Measurements from ENCODE around the gene WDR73. TPM values are rescaled to one million over a fixed set of nuclear protein-coding genes. Genes with fewer than 3 reads are reported as not detected.

The WDR73 gene
- total and polyA plus RNA-seq, 10 of the 15 experiments (the other 5 are each of a cell fraction or from before 2014, with no cell fraction given) = 4.4 to 25.6 (median 16.3) TPM

- CTCF ChIA-PET = interaction anchor here (1.5 to 7.6 kb wide), 3 partner anchors 58 to 154 kb away, joined by 4 to 52 read pairs (median 9); partner anchors contain the start of gene ZSCAN2
- Histone ChIP-seq H3K27ac (ENCODE audit: control insufficient read depth, insufficient read depth) (no peak overlapping the region), H3K27me3 (replicated peaks in 1 of 2; ENCODE audit: control insufficient read depth in 2 of 2, insufficient read depth in 2 of 2, low read length in 1 of 2) (no peaks in the 10 kb centered on the region), H3K4me1 (ENCODE audit: control insufficient read depth, insufficient read depth, low read length) (peaks cover 24% of the 10 kb centered on the region), H3K9ac (ENCODE audit: control insufficient read depth, insufficient read depth, low read length) (no peak overlapping the region), H3K79me2 (ENCODE audit: control insufficient read depth, insufficient read depth, low read length) (peaks cover 8% of the 10 kb centered on the region), H2AFZ (ENCODE audit: control insufficient read depth, low read depth, low read length) (no peak overlapping the region), H3K36me3 (ENCODE audit: control insufficient read depth in 2 of 2, insufficient read depth in 2 of 2, low read length in 1 of 2) (peaks cover 0 to 6% of the 10 kb centered on the region in 2 experiments; a peak in 1 of 4 replicates), H3K4me2 (ENCODE audit: control insufficient read depth, insufficient read depth) (no peak overlapping the region), H3K4me3 (no peak overlapping the region), H4K20me1 (ENCODE audit: control insufficient read depth, insufficient read depth) (no peaks in the 10 kb centered on the region), H3K9me3 (replicated peaks; ENCODE audit: control insufficient read depth, insufficient read depth, low read length) (no peaks in the 10 kb centered on the region)
- RAD21 ChIA-PET (ENCODE audit: unreplicated experiment) = interaction anchor here (1.2 to 1.9 kb wide), 2 partner anchors 93 to 164 kb away, joined by 5 to 6 read pairs; no protein-coding TSS in a partner anchor
- ATAC-seq (no peak), DNase-seq (ENCODE audit: low read depth, low spot score) (no peak), FAIRE-seq (no peak)
- TF ChIP-seq, protein P1, sequence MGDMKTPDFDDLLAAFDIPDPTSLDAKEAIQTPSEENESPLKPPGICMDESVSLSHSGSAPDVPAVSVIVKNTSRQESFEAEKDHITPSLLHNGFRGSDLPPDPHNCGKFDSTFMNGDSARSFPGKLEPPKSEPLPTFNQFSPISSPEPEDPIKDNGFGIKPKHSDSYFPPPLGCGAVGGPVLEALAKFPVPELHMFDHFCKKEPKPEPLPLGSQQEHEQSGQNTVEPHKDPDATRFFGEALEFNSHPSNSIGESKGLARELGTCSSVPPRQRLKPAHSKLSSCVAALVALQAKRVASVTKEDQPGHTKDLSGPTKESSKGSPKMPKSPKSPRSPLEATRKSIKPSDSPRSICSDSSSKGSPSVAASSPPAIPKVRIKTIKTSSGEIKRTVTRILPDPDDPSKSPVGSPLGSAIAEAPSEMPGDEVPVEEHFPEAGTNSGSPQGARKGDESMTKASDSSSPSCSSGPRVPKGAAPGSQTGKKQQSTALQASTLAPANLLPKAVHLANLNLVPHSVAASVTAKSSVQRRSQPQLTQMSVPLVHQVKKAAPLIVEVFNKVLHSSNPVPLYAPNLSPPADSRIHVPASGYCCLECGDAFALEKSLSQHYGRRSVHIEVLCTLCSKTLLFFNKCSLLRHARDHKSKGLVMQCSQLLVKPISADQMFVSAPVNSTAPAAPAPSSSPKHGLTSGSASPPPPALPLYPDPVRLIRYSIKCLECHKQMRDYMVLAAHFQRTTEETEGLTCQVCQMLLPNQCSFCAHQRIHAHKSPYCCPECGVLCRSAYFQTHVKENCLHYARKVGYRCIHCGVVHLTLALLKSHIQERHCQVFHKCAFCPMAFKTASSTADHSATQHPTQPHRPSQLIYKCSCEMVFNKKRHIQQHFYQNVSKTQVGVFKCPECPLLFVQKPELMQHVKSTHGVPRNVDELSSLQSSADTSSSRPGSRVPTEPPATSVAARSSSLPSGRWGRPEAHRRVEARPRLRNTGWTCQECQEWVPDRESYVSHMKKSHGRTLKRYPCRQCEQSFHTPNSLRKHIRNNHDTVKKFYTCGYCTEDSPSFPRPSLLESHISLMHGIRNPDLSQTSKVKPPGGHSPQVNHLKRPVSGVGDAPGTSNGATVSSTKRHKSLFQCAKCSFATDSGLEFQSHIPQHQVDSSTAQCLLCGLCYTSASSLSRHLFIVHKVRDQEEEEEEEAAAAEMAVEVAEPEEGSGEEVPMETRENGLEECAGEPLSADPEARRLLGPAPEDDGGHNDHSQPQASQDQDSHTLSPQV (IDR thresholded peaks at IDR 0.05) = no peak
- TF ChIP-seq ELK1 (IDR thresholded peaks at IDR 0.05; ENCODE audit: low read depth, low read length) = no peak
- TF ChIP-seq, protein P2, sequence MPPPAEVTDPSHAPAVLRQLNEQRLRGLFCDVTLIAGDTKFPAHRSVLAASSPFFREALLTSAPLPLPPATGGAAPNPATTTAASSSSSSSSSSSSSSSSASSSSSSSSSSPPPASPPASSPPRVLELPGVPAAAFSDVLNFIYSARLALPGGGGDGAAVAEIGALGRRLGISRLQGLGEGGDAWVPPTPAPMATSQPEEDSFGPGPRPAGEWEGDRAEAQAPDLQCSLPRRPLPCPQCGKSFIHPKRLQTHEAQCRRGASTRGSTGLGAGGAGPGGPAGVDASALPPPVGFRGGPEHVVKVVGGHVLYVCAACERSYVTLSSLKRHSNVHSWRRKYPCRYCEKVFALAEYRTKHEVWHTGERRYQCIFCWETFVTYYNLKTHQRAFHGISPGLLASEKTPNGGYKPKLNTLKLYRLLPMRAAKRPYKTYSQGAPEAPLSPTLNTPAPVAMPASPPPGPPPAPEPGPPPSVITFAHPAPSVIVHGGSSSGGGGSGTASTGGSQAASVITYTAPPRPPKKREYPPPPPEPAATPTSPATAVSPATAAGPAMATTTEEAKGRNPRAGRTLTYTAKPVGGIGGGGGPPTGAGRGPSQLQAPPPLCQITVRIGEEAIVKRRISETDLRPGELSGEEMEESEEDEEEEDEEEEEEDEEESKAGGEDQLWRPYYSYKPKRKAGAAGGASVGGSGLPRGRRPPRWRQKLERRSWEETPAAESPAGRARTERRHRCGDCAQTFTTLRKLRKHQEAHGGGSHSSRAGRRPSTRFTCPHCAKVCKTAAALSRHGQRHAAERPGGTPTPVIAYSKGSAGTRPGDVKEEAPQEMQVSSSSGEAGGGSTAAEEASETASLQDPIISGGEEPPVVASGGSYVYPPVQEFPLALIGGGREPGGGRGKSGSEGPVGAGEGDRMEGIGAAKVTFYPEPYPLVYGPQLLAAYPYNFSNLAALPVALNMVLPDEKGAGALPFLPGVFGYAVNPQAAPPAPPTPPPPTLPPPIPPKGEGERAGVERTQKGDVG (CRISPR knock-in tag; IDR thresholded peaks at IDR 0.05) = no peak
- no peak for TF ChIP-seq CHD2 (IDR thresholded peaks at IDR 0.05; ENCODE audit: borderline replicate concordance, low read depth, low read length)
- no peak for TF ChIP-seq POU2F2 (IDR thresholded peaks at IDR 0.05; ENCODE audit: borderline replicate concordance, low read depth, low read length)
- TF ChIP-seq EP300 (IDR thresholded peaks at IDR 0.05; ENCODE audit: borderline replicate concordance in 1 of 2, control insufficient read depth in 1 of 2, low read depth in 2 of 2, low read length in 2 of 2) = no peak
- in situ Hi-C loops (cut with MboI) (no loop called here), intact Hi-C loops (cut with micrococcal nuclease; ENCODE audit: unreplicated experiment) (no loop called here)
- WGBS (ENCODE audit: insufficient coverage, insufficient replicate concordance, low lambda C conversion rate, missing lambda C conversion rate) = 85% methylated on average over 7 of the region's 7 CpGs
- SMC1A ChIA-PET (ENCODE audit: uncharacterized antibody, unreplicated experiment) = interaction anchor here (0.6 to 1.8 kb wide), 7 partner anchors 13 to 117 kb away, joined by 3 to 6 read pairs (median 3); no protein-coding TSS in a partner anchor
- POLR2A ChIA-PET = no interaction called here
- BruUV-seq (replicated peaks) = no TSS peak
These were observed 2.9 kb upstream of the WDR73 start for GRCh38 chr15:84656972-84657371.
